NCI-H1105 (cell line): ENCODE data around the gene C1orf52.

ENCODE experiments used
- DNase-seq: peaks from one replicate; lab custom pipeline; 2025; lab: John Stamatoyannopoulos, UW

The C1orf52 gene

GRCh38 chr1:85259118-85259911 is at the start of gene C1orf52:
C1orf52 (minus strand) TSS chr1:85259662; CDS start chr1:85259633, 29 bp downstream.
- peak; percentile 88 for DNase-seq

GRCh38 chr1:85308833-85309350 is 49.4 kb upstream of the C1orf52 start:
- DNase-seq, result peak; percentile 57

- DNase-seq, result peak; percentile 82
Measured at GRCh38 chr1:85307987-85308832, 48.7 kb upstream of the C1orf52 start.

GRCh38 chr1:85306236-85306635 is 46.8 kb upstream of the C1orf52 start:
- DNase-seq, result no peak

- no peak for DNase-seq
Measured at GRCh38 chr1:85303440-85304162, 44.1 kb upstream of the C1orf52 start.

GRCh38 chr1:85300140-85300539 is 40.7 kb upstream of the C1orf52 start:
- no peak for DNase-seq

GRCh38 chr1:85297855-85298629 is 38.6 kb upstream of the C1orf52 start:
- DNase-seq, result peak; percentile 58

GRCh38 chr1:85297538-85297854 is 38.0 kb upstream of the C1orf52 start:
- DNase-seq, result no peak

- no peak for DNase-seq
Measured at GRCh38 chr1:85296980-85297379, 37.5 kb upstream of the C1orf52 start.

- DNase-seq, result no peak
Measured at GRCh38 chr1:85295654-85296053, 36.2 kb upstream of the C1orf52 start.

- no peak for DNase-seq
Measured at GRCh38 chr1:85295006-85295431, 35.6 kb upstream of the C1orf52 start.

GRCh38 chr1:85290826-85291225 is 31.4 kb upstream of the C1orf52 start:
- DNase-seq, result no peak

- DNase-seq, result no peak
Measured at GRCh38 chr1:85289848-85290335, 30.4 kb upstream of the C1orf52 start.

- no peak for DNase-seq
Measured at GRCh38 chr1:85289207-85289847, 29.9 kb upstream of the C1orf52 start.

GRCh38 chr1:85284202-85284601 is 24.7 kb upstream of the C1orf52 start:
- no peak for DNase-seq

GRCh38 chr1:85283475-85284199 is 24.2 kb upstream of the C1orf52 start:
- no peak for DNase-seq

- no peak for DNase-seq
Measured at GRCh38 chr1:85282424-85282823, 23.0 kb upstream of the C1orf52 start.

- no peak for DNase-seq
Measured at GRCh38 chr1:85280636-85281035, 21.2 kb upstream of the C1orf52 start.

GRCh38 chr1:85279458-85280080 is 20.1 kb upstream of the C1orf52 start:
- DNase-seq, result no peak

GRCh38 chr1:85278853-85279314 is 19.4 kb upstream of the C1orf52 start:
- no peak for DNase-seq
